ENCODE results near the gene RYR3. TPM values are rescaled to one million over a fixed set of nuclear protein-coding genes. Genes with fewer than 3 reads are reported as not detected.

The RYR3 gene
- total and polyA plus RNA-seq, 2 of the 13 experiments (the other 11 are each of a cell fraction or from before 2014, with no cell fraction given) = not detected

DNA sequence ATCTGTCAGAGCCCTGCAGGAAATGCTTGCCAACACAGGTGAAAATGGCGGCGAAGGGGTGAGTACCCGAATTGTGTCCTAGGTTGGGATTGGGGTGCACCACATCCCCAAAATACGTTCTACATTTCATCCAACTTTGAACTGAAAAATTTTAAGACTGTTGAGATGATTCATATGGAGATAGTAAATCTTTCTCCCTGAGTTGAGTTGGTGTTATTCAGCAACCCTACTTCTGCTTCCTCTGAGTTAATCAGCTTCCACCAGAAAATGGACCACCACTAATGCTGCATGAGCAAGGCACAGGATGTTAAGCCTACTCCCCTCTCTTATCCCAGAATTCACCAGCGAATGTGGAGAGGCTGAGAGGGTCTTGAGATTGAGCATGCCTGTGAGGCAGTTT is 192.9 kb downstream of the RYR3 start (continued):
- TF ChIP-seq, protein P1, sequence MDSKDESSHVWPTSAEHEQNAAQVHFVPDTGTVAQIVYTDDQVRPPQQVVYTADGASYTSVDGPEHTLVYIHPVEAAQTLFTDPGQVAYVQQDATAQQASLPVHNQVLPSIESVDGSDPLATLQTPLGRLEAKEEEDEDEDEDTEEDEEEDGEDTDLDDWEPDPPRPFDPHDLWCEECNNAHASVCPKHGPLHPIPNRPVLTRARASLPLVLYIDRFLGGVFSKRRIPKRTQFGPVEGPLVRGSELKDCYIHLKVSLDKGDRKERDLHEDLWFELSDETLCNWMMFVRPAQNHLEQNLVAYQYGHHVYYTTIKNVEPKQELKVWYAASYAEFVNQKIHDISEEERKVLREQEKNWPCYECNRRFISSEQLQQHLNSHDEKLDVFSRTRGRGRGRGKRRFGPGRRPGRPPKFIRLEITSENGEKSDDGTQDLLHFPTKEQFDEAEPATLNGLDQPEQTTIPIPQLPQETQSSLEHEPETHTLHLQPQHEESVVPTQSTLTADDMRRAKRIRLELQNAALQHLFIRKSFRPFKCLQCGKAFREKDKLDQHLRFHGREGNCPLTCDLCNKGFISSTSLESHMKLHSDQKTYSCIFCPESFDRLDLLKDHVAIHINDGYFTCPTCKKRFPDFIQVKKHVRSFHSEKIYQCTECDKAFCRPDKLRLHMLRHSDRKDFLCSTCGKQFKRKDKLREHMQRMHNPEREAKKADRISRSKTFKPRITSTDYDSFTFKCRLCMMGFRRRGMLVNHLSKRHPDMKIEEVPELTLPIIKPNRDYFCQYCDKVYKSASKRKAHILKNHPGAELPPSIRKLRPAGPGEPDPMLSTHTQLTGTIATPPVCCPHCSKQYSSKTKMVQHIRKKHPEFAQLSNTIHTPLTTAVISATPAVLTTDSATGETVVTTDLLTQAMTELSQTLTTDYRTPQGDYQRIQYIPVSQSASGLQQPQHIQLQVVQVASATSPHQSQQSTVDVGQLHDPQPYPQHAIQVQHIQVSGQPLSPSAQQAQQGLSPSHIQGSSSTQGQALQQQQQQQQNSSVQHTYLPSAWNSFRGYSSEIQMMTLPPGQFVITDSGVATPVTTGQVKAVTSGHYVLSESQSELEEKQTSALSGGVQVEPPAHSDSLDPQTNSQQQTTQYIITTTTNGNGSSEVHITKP (CRISPR knock-in tag; IDR thresholded peaks at IDR 0.05; ENCODE audit: low read depth) = no peak
- TF ChIP-seq ZNF562 (CRISPR knock-in tag; IDR thresholded peaks at IDR 0.05; ENCODE audit: borderline replicate concordance) (no peak), FOSL1 (CRISPR knock-in tag; IDR thresholded peaks at IDR 0.05; ENCODE audit: borderline replicate concordance) (no peak), LCORL (IDR thresholded peaks at IDR 0.05) (no peak), LCORL (CRISPR knock-in tag; IDR thresholded peaks at IDR 0.05) (no peak), FLYWCH1 (CRISPR knock-in tag; IDR thresholded peaks at IDR 0.05) (no peak), ZBTB42 (CRISPR knock-in tag; IDR thresholded peaks at IDR 0.05) (no peak), KAT8 (CRISPR knock-in tag; IDR thresholded peaks at IDR 0.05) (no peak)
- TF ChIP-seq, protein P2, sequence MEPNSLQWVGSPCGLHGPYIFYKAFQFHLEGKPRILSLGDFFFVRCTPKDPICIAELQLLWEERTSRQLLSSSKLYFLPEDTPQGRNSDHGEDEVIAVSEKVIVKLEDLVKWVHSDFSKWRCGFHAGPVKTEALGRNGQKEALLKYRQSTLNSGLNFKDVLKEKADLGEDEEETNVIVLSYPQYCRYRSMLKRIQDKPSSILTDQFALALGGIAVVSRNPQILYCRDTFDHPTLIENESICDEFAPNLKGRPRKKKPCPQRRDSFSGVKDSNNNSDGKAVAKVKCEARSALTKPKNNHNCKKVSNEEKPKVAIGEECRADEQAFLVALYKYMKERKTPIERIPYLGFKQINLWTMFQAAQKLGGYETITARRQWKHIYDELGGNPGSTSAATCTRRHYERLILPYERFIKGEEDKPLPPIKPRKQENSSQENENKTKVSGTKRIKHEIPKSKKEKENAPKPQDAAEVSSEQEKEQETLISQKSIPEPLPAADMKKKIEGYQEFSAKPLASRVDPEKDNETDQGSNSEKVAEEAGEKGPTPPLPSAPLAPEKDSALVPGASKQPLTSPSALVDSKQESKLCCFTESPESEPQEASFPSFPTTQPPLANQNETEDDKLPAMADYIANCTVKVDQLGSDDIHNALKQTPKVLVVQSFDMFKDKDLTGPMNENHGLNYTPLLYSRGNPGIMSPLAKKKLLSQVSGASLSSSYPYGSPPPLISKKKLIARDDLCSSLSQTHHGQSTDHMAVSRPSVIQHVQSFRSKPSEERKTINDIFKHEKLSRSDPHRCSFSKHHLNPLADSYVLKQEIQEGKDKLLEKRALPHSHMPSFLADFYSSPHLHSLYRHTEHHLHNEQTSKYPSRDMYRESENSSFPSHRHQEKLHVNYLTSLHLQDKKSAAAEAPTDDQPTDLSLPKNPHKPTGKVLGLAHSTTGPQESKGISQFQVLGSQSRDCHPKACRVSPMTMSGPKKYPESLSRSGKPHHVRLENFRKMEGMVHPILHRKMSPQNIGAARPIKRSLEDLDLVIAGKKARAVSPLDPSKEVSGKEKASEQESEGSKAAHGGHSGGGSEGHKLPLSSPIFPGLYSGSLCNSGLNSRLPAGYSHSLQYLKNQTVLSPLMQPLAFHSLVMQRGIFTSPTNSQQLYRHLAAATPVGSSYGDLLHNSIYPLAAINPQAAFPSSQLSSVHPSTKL (CRISPR knock-in tag; IDR thresholded peaks at IDR 0.05) = no peak

Measured in HepG2 (cell line).